Lung (tissue), 12 donors: ENCODE results near the gene TSPAN18. TPM values are rescaled to one million over a fixed set of nuclear protein-coding genes. Genes with fewer than 3 reads are reported as not detected.

ENCODE experiments used
- ATAC-seq: fragments of 200-7000 bp; cut with Tn5 transposase; one replicate; pipeline ENCODE4 v1.9.1; 2020; ENCODE audit warnings: moderate number of reproducible peaks; ENCODE audit not compliant: insufficient read depth, low FRiP score
- DNase-seq, 3 donors: peaks; one replicate each; pipeline ENCODE4 v3.0.0-alpha.2; 2013 to 2017
- H3K27ac ChIP-seq, 2 donors: one replicate each; pipeline ENCODE4 v1.5.1; 2013; ENCODE audit warnings: mild to moderate bottlenecking in 2 of 2, moderate library complexity in 2 of 2, control low read depth in 1 of 2, inconsistent platforms in 1 of 2, low read depth in 1 of 2, low read length in 1 of 2
- H3K27me3 ChIP-seq, 3 donors: one replicate each; pipeline ENCODE4 v1.5.1; 2013; ENCODE audit warnings: low read length in 2 of 3; ENCODE audit not compliant: control insufficient read depth in 3 of 3, insufficient read depth in 3 of 3
- H3K36me3 ChIP-seq, 4 donors: one replicate each; pipeline ENCODE4 v1.5.1; 2013; ENCODE audit warnings: low read length in 4 of 4, mild to moderate bottlenecking in 1 of 4, moderate library complexity in 1 of 4; ENCODE audit not compliant: control insufficient read depth in 4 of 4, insufficient read depth in 4 of 4
- H3K4me1 ChIP-seq, 5 donors: one replicate each; pipeline ENCODE4 v1.5.1; 2013; ENCODE audit warnings: low read length in 5 of 5, mild to moderate bottlenecking in 2 of 5, moderate library complexity in 1 of 5; ENCODE audit not compliant: control insufficient read depth in 5 of 5, insufficient read depth in 5 of 5
- H3K4me3 ChIP-seq: one replicate; pipeline ENCODE4 v1.5.1; 2013; ENCODE audit warnings: mild to moderate bottlenecking, control low read depth, moderate library complexity
- H3K9ac ChIP-seq, 2 donors: one replicate each; pipeline ENCODE4 v1.5.1; 2013; ENCODE audit warnings: low read length in 2 of 2, control low read depth in 1 of 2; ENCODE audit not compliant: insufficient read depth in 1 of 2
- H3K9me3 ChIP-seq, 4 donors: one replicate each; pipeline ENCODE4 v1.5.1; 2013; ENCODE audit warnings: low read length in 3 of 4, mild to moderate bottlenecking in 1 of 4, moderate library complexity in 1 of 4; ENCODE audit not compliant: control insufficient read depth in 4 of 4, insufficient read depth in 3 of 4
- CTCF ChIP-seq: IDR thresholded peaks from 2 replicates; pipeline ENCODE4 v1.5.1; 2012; ENCODE audit warnings: mild to moderate bottlenecking; ENCODE audit errors: control extremely low read depth, extremely low read depth
- WGBS, 2 donors: extraction: QIAGEN DNeasy Blood & Tissue Kit; methylation state at CpG; one replicate each; pipeline ENCODE4 v1.1.7; 2013; 5-methylcytosine and 5-hydroxymethylcytosine counted together
- polyA plus RNA-seq, 2 donors: library from polyadenylated mRNA; stranded (reverse); fragments of 200-250 nt; gene quantifications; one replicate each; pipeline ENCODE4 v1.2.1, GENCODE V29; 2013
- total RNA-seq, 2 donors: library from RNA; depleted of rRNA in 1 of 2; stranded (reverse); fragments of >200 nt in 1 of 2; gene quantifications; one replicate each; pipeline ENCODE4 v1.2.1, GENCODE V29; 2014 to 2021
- donor health status: control.
- donor health status: control.
- donor health status: Bipolar disorder and iron deficiency.
- donor health status: healthy.
- donor health status: DM: yes; HTN: yes; CAD: no.

TSPAN18 gene
- total and polyA plus RNA-seq, 4 donors = 8.3 to 40.7 (median 21.4) TPM

- Histone ChIP-seq H3K4me1 (no peaks in the 10 kb centered on the region), H3K27ac (no peak overlapping the region), H3K4me3 (no peak overlapping the region), H3K27me3 (peaks cover 0 to 5% (median 0%) of the 10 kb centered on the region in 3 donors), H3K9me3 (no peaks in the 10 kb centered on the region), H3K9ac (no peak overlapping the region), H3K36me3 (no peaks in the 10 kb centered on the region)
- WGBS, 2 donors = 91 to 94% methylated on average over 10 of the region's 10 CpGs
- no peak for ATAC-seq
- TF ChIP-seq CTCF = no peak
- DNase-seq = no peak
These were observed 41.9 kb upstream of the TSPAN18 start for GRCh38 chr11:44684859-44685281.

GRCh38 chr11:44687388-44687787 lies 39.4 kb upstream of the TSPAN18 start:
- ATAC-seq = no peak
- no peak for DNase-seq
- no peak for TF ChIP-seq CTCF
- H3K27me3 ChIP-seq = peaks cover 0 to 5% (median 0%) of the 10 kb centered on the region in 3 donors
- H3K4me3 ChIP-seq = no peak overlapping the region
- H3K4me1 ChIP-seq = no peaks in the 10 kb centered on the region
- no peaks in the 10 kb centered on the region for H3K9me3 ChIP-seq
- 68 to 76% methylated on average over 4 of the region's 4 CpGs for WGBS, 2 donors
- no peak overlapping the region for H3K9ac ChIP-seq
- no peak overlapping the region for H3K27ac ChIP-seq
- H3K36me3 ChIP-seq = no peaks in the 10 kb centered on the region

DNA sequence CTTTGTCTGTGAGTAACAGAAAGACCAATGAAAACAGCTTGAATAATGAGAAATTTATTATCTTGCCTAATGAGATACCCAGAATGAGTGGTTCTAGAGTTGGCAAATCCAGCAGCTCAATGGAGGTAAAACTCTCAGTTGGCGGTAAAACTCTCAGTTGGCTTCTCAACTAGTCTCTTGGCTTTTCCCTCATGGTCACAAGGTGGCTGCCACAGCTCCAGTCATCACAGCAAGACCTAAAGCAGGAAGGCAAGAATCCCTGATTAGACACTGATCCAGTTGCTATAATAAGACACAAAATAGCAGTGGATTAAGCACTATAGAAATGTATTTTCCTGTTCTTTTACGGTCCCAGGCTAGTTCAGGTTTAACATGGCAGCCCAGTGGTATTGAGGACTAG lies 37.5 kb upstream of the TSPAN18 start:
- H3K36me3 ChIP-seq = no peaks in the 10 kb centered on the region
- H3K4me1 ChIP-seq = no peaks in the 10 kb centered on the region
- peaks cover 0 to 5% (median 0%) of the 10 kb centered on the region in 3 donors for H3K27me3 ChIP-seq
- no peak overlapping the region for H3K9ac ChIP-seq
- ATAC-seq = no peak
- no peak overlapping the region for H3K4me3 ChIP-seq
- no peaks in the 10 kb centered on the region for H3K9me3 ChIP-seq
- WGBS, 2 donors = 47 to 74% methylated on average over 2 of the region's 2 CpGs
- DNase-seq = no peak
- H3K27ac ChIP-seq = no peak overlapping the region
- TF ChIP-seq CTCF = no peak

- no peak overlapping the region for H3K27ac ChIP-seq
- no peak overlapping the region for H3K4me3 ChIP-seq
- WGBS, 2 donors = 88 to 94% methylated on average over 3 of the region's 3 CpGs
- no peaks in the 10 kb centered on the region for H3K9me3 ChIP-seq
- H3K36me3 ChIP-seq = no peaks in the 10 kb centered on the region
- DNase-seq (no peak), ATAC-seq (no peak)
- no peaks in the 10 kb centered on the region for H3K4me1 ChIP-seq
- peaks cover 0 to 5% (median 0%) of the 10 kb centered on the region in 3 donors for H3K27me3 ChIP-seq
- H3K9ac ChIP-seq = no peak overlapping the region
- TF ChIP-seq CTCF = no peak
These were observed 36.1 kb upstream of the TSPAN18 start for GRCh38 chr11:44690651-44691050.
